GM23248 (cell line): ENCODE results near the gene MASTL. TPM values are rescaled to one million over a fixed set of nuclear protein-coding genes. Genes with fewer than 3 reads are reported as not detected.
A peak's percentile ranks its signal among the peaks of the same experiment; 100 is the strongest.

Experiments
- DNase-seq: peaks from one replicate; pipeline ENCODE4 v3.0.0-alpha.2; 2015
- H2AFZ ChIP-seq: fragments of 200-600 bp; sonication (generic); 2 replicates; pipeline ENCODE4 v1.6.1; 2016; ENCODE audit warnings: antibody characterized with exemption
- H3F3A ChIP-seq: fragments of 200-600 bp; sonication (generic); 2 replicates; pipeline ENCODE4 v1.6.1; 2016; ENCODE audit warnings: mild to moderate bottlenecking, antibody characterized with exemption, mixed run types; ENCODE audit not compliant: insufficient read depth
- H3K27ac ChIP-seq: fragments of 200-600 bp; sonication (generic); 2 replicates; pipeline ENCODE4 v1.5.1; 2016; ENCODE audit warnings: mild to moderate bottlenecking
- H3K27me3 ChIP-seq: fragments of 200-600 bp; sonication (generic); replicated peaks from 2 replicates; pipeline ENCODE4 v1.6.1; 2016; ENCODE audit warnings: mild to moderate bottlenecking; ENCODE audit not compliant: insufficient read depth
- H3K36me3 ChIP-seq: fragments of 200-600 bp; sonication (generic); 2 replicates; pipeline ENCODE4 v1.6.1; 2016; ENCODE audit warnings: low read depth, mild to moderate bottlenecking
- H3K4me1 ChIP-seq: fragments of 200-600 bp; sonication (generic); 2 replicates; pipeline ENCODE4 v1.6.1; 2016; ENCODE audit warnings: mild to moderate bottlenecking; ENCODE audit not compliant: insufficient read depth
- H3K4me2 ChIP-seq: fragments of 200-600 bp; sonication (generic); one replicate; pipeline ENCODE4 v1.6.1; 2016; ENCODE audit warnings: mild to moderate bottlenecking; ENCODE audit not compliant: unreplicated experiment
- H3K4me3 ChIP-seq: fragments of 200-600 bp; sonication (generic); 2 replicates; pipeline ENCODE4 v1.5.1; 2016; ENCODE audit warnings: mild to moderate bottlenecking
- H3K79me2 ChIP-seq: fragments of 200-600 bp; sonication (generic); 2 replicates; pipeline ENCODE4 v1.6.1; 2016; ENCODE audit warnings: mild to moderate bottlenecking; ENCODE audit not compliant: insufficient read depth
- H3K9ac ChIP-seq: fragments of 200-600 bp; sonication (generic); 2 replicates; pipeline ENCODE4 v1.6.1; 2016; ENCODE audit warnings: mild to moderate bottlenecking
- H3K9me2 ChIP-seq: fragments of 200-600 bp; sonication (generic); 2 replicates; pipeline ENCODE4 v1.6.1; 2016; ENCODE audit warnings: mixed run types, mild to moderate bottlenecking, moderate library complexity; ENCODE audit not compliant: insufficient read depth
- H3K9me3 ChIP-seq: fragments of 200-600 bp; sonication (generic); one replicate; pipeline ENCODE4 v1.6.1; 2017; ENCODE audit warnings: low read depth
- H4K20me1 ChIP-seq: fragments of 200-600 bp; sonication (generic); 2 replicates; pipeline ENCODE4 v1.6.0; 2016; ENCODE audit not compliant: insufficient read depth
- EZH2 ChIP-seq: fragments of 200-600 bp; sonication (generic); IDR thresholded peaks from 2 replicates; pipeline ENCODE4 v1.6.1; 2018; ENCODE audit warnings: antibody characterized with exemption, mild to moderate bottlenecking; ENCODE audit not compliant: insufficient read depth, poor library complexity, severe bottlenecking
- EZH2phosphoT487 ChIP-seq: fragments of 200-600 bp; sonication (generic); IDR thresholded peaks from 2 replicates; pipeline ENCODE4 v1.6.1; 2018; ENCODE audit warnings: antibody characterized with exemption, moderate library complexity, mild to moderate bottlenecking, low read depth; ENCODE audit not compliant: insufficient read depth
- WGBS, 2 experiments: methylation state at CpG; one replicate each; pipeline ENCODE4 v1.1.6; 2015 to 2017; ENCODE audit warnings: low lambda C conversion rate in 2 of 2, low coverage in 1 of 2; ENCODE audit errors: missing lambda C conversion rate in 2 of 2; 5-methylcytosine and 5-hydroxymethylcytosine counted together
- in situ Hi-C: fragments of 300-500 bp; cut with MboI; formaldehyde crosslinking; loops from 2 replicates; pipeline ENCODE4 v1.15.0; 2020
- polyA plus RNA-seq: library from polyadenylated mRNA; unstranded; fragments of >200 nt; fragmentation: Nextera tagmentation; extraction: Ambion mirVana; gene quantifications from 2 replicates; pipeline ENCODE4 v1.2.1, GENCODE V29; 2016
- total RNA-seq: library from RNA; depleted of rRNA; stranded (reverse); fragments of >200 nt; shearing (Covaris generic); gene quantifications from 2 replicates; pipeline ENCODE4 v1.2.3, GENCODE V29; 2014

Gene MASTL
- total and polyA plus RNA-seq, 2 experiments from 2014 or later, result 7.4 to 8.6 TPM

DNA sequence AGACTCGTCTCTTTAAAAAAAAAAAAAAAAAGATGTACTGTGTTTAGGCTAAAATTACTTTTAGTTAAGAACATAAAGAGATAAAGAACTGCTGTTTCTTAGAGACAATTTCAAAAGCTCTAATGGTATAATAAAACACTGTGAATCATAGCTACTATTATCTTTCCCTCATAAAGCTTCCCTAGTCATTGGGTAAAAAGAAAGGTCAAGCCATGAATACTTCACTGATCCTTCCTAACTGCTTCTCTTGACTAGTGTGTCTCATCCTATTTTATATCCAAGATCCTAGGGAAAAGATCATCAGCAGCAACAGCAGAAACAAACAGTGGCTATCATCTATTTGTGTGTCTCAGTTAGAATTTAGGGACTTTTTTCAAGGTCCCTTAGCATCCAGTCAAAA lies 11.5 kb upstream of the MASTL start:
- peaks cover 69% of the 10 kb centered on the region for H3K36me3 ChIP-seq
- no peak overlapping the region for H3K4me3 ChIP-seq
- H3K4me1 ChIP-seq, result peaks cover 7% of the 10 kb centered on the region; the same call in 1 of the 2 replicates
- H2AFZ ChIP-seq, result no peak overlapping the region
- H3F3A ChIP-seq, result peaks cover 9% of the 10 kb centered on the region; the same call in 1 of the 2 replicates
- no peak overlapping the region for H3K4me2 ChIP-seq
- TF ChIP-seq EZH2 (no peak), EZH2phosphoT487 (no peak)
- DNase-seq, result peak; percentile 17
- in situ Hi-C loops, result no loop called here
- 100% methylated on average over 1 of the region's 1 CpG for WGBS, 2 experiments
- H3K9ac ChIP-seq, result no peak overlapping the region
- peak overlapping the region; percentile 16; the same call in 1 of the 2 replicates for H3K27ac ChIP-seq
- peaks cover 95% of the 10 kb centered on the region for H3K79me2 ChIP-seq
- H3K27me3 ChIP-seq, result no peaks in the 10 kb centered on the region
- no peaks in the 10 kb centered on the region for H3K9me3 ChIP-seq
- H4K20me1 ChIP-seq, result no peaks in the 10 kb centered on the region
- H3K9me2 ChIP-seq, result no peaks in the 10 kb centered on the region

DNA sequence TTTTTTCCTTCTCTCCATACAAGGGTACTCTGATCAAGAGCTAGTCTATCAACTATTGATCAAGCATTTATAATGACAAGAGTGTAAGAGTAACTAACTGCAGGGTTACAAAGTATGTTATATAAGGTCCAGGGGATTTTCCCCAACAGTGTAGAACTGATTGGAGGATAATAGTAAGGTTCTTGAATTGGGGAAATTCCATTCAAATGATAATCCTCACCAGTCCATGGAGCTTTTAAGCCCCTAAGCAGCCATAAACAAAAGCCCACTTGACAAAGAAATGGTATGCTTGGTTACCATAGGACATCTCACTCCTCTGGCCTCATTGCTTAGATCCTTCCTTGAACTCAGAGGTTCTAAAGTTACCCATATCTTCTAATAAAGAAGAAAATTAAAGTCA lies 9.2 kb upstream of the MASTL start:
- Histone ChIP-seq H3K4me3 (no peak overlapping the region), H3K9me2 (no peaks in the 10 kb centered on the region), H3K9ac (no peak overlapping the region), H3K79me2 (peaks cover 99% of the 10 kb centered on the region), H3K4me2 (no peak overlapping the region), H3K4me1 (peaks cover 13% of the 10 kb centered on the region; the same call in 1 of the 2 replicates), H3F3A (peaks cover 9% of the 10 kb centered on the region; the same call in 1 of the 2 replicates), H3K36me3 (peaks cover 60% of the 10 kb centered on the region), H2AFZ (no peak overlapping the region), H4K20me1 (no peaks in the 10 kb centered on the region), H3K27ac (no peak overlapping the region), H3K27me3 (no peaks in the 10 kb centered on the region), H3K9me3 (no peaks in the 10 kb centered on the region)
- TF ChIP-seq EZH2phosphoT487 (no peak), EZH2 (no peak)
- no peak for DNase-seq
- in situ Hi-C loops, result no loop called here

DNA sequence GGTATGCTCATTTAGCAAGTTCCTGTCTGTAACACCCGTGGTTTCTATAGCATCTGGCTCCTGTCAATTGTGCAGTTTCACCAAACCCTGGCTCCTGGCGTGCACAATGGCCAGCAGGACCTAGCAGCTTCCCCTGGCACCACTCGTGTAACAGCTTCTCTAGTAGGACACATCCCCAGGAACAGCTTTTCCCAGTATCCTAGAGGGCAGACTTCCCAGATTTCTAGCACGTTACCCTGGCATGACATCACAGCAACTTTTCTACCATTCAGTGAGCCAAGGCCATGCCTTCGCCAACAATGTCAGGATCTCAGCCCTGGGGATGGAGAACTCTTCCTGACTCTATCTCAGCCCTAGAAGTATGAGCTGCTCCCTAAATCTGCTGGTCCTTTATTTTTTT lies 7.5 kb upstream of the MASTL start:
- no peaks in the 10 kb centered on the region for H3K27me3 ChIP-seq
- in situ Hi-C loops, result no loop called here
- H4K20me1 ChIP-seq, result peaks cover 4% of the 10 kb centered on the region; the same call in 1 of the 2 replicates
- peaks cover 52% of the 10 kb centered on the region for H3K36me3 ChIP-seq
- peaks cover 100% of the 10 kb centered on the region for H3K79me2 ChIP-seq
- no peaks in the 10 kb centered on the region for H3K9me2 ChIP-seq
- DNase-seq, result no peak
- no peaks in the 10 kb centered on the region for H3K9me3 ChIP-seq
- no peak overlapping the region for H2AFZ ChIP-seq
- H3K4me3 ChIP-seq, result no peak overlapping the region
- H3K4me1 ChIP-seq, result peaks cover 22% of the 10 kb centered on the region; the same call in 1 of the 2 replicates
- 54 to 73% methylated on average over 5 of the region's 5 CpGs for WGBS, 2 experiments
- peaks cover 9% of the 10 kb centered on the region; the same call in 1 of the 2 replicates for H3F3A ChIP-seq
- TF ChIP-seq EZH2phosphoT487 (no peak), EZH2 (no peak)
- no peak overlapping the region for H3K9ac ChIP-seq
- no peak overlapping the region for H3K4me2 ChIP-seq
- H3K27ac ChIP-seq, result no peak overlapping the region

DNA sequence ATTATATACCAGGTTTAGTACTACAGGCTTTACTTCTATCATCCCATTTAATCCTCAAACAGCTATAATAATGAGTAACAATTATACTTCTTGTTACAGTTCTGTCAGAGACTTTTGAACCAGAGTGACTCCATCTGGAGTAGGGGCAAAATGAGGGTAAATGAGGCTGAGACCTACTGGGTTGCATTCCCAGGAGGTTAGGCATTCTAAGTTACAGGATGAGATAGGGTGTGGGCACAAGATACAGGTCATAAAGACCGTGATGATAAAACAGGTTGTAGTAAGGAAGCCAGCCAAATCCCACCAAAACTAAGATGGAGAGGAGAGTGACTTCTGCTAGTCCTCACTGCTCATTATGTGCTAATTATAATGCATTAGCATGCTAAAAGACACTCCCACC lies 4.9 kb upstream of the MASTL start:
- 94 to 100% methylated on average over 1 of the region's 1 CpG for WGBS, 2 experiments
- no peak for DNase-seq
- Histone ChIP-seq H3K4me3 (no peak overlapping the region), H3K4me1 (peaks cover 17% of the 10 kb centered on the region; the same call in 1 of the 2 replicates), H3K79me2 (peaks cover 89% of the 10 kb centered on the region), H3K36me3 (peaks cover 28% of the 10 kb centered on the region), H3K27me3 (no peaks in the 10 kb centered on the region), H3K4me2 (no peak overlapping the region), H3K9me3 (no peaks in the 10 kb centered on the region), H3K27ac (no peak overlapping the region), H3K9me2 (no peaks in the 10 kb centered on the region), H3K9ac (no peak overlapping the region), H3F3A (peaks cover 5% of the 10 kb centered on the region; the same call in 1 of the 2 replicates), H4K20me1 (peaks cover 8% of the 10 kb centered on the region; the same call in 1 of the 2 replicates), H2AFZ (no peak overlapping the region)
- in situ Hi-C loops, result no loop called here
- TF ChIP-seq EZH2phosphoT487 (no peak), EZH2 (no peak)

DNA sequence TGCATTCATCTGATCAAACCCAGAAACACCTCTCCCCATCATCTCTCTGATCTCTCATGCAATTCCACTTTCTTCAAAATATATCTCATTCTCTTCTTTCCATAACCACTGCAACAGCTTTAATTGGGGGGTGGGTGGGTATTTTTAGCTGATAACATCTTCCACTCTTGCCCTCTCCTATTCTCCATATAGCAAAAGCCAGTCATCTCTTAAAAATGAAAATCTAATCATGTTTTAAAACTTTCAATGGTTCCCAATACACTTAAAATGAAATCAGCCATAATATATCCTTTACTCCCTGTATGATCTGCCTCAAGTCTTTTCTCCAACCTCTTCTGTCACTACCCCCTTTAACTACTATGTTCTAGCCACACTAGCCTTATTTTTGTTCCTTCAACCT lies 2.5 kb upstream of the MASTL start:
- Histone ChIP-seq H3K9me2 (no peaks in the 10 kb centered on the region), H3K79me2 (peaks cover 82% of the 10 kb centered on the region), H2AFZ (no peak overlapping the region), H3K4me1 (peaks cover 17% of the 10 kb centered on the region; the same call in 1 of the 2 replicates), H3K9me3 (no peaks in the 10 kb centered on the region), H3K4me3 (peak overlapping the region; percentile 92), H4K20me1 (peaks cover 8% of the 10 kb centered on the region; the same call in 1 of the 2 replicates), H3K4me2 (peak overlapping the region; percentile 96), H3K9ac (peak overlapping the region; percentile 91), H3K27me3 (no peaks in the 10 kb centered on the region), H3K36me3 (peaks cover 8% of the 10 kb centered on the region), H3F3A (peaks cover 15% of the 10 kb centered on the region), H3K27ac (peak overlapping the region; percentile 96; the same call in 1 of the 2 replicates)
- DNase-seq, result no peak
- TF ChIP-seq EZH2 (no peak), EZH2phosphoT487 (no peak)
- in situ Hi-C loops, result no loop called here
